Measurements from ENCODE around the gene TBC1D20.

TBC1D20 gene

DNA sequence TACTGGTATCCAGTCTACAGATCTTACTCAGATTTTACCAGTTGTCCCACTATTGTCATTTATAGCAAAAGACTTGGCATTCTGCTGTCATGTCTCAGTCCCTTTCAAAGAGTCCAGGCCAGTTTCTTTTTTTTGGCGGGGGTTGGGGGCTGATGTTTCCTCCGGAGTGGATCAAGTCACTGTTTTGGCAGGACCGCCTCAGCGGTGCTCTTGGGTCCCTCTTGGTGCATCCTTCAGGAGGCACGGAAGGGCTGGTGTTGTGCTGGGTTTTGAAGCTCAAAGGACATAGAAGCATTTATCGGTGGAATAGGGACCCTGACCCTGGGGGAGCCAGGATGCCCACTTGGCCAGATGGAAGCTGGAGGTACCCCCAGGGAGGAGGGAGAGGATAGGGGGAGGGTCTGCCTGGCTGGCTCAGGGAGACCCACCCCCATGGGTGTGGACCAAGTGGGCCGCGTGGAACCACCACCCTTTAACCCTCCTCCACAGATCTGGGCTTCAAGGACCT lies 43.4 kb downstream of the TBC1D20 start:
- no peak for DNase-seq

DNA sequence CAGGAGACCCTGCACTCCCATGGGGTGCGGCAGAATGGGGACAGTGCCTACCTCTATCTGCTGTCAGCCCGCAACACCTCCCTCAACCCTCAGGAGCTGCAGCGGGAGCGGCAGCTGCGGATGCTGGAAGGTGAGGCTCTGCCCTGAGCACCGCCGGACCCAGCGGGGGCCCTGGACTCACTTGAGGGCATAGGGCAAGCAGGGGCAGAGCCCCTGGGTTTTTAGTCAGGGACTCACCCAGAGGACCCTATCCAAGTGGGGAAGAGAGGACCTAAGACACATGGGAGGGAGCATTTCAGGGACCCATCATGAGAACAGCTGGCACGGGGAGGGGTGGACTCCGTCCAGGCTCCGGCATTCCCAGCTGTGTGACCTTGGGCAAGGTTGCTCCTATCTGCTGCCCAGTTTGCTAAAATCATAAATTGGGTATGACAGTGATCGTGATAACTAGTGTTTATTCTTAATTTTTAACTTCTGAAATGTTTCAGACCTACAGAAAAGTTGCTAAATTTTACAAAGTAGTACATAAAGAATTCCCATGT lies 44.5 kb downstream of the TBC1D20 start:
- DNase-seq, result no peak

DNA sequence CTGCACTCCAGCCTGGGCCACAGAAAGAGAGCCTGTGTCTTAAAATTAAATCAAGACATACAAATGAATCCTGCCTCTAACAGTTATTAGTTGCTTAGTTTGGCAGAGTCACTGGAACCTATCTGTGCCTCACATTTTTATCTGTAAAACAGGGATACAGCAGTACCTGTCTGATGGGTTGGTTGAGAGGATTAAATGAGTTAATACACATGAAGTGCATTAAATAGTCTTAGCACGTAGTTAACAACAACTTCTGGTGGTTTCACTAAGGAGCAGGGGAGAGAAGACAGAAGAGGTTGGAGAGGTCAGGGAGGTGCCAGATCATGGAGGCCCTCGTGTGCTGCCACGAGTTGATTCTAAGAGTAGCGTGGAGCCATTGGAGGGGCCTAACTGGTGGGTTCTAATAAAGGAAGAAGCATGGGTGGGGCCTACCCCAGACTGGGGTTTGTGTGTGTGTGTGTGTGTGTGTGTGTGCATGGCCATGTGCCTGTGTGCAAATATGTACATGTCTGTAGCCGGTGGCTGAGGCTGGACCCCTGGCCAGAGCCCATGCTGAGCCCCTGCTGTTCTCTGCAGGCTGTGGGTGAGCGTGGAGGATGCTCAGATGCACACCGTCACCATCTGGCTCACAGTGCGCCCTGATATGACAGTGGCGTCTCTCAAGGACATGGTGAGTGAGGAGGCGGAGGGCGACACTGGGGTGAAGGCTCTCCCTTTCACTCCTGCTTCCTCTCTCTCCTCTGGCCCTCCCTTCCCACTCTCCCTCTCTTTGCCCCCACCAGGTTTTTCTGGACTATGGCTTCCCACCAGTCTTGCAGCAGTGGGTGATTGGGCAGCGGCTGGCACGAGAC lies 45.2 kb downstream of the TBC1D20 start:
- DNase-seq, result no peak

DNA sequence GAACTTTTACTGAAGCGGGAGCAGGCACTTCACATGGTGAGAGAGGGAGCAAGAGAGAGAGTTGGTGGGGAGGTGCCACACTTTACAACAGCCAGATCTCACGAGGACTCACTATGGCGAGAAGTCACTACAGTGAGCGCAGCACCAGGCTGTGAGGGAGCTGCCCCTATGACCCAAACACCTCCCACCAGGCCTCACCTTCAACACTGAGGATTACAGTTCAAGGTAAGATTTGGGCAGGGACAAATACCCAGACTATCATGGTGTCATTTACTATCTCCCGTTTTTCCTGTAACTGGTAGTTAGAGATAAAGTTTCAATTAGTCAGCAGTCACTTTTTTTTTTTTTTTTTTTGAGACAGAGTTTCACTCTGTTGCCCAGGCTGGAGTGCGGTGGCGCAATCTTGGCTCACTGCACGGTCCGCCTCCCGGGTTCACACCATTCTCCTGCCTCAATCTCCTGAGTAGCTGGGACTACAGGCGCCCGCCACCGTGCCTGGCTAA lies 46.5 kb downstream of the TBC1D20 start:
- DNase-seq, result no peak

DNA sequence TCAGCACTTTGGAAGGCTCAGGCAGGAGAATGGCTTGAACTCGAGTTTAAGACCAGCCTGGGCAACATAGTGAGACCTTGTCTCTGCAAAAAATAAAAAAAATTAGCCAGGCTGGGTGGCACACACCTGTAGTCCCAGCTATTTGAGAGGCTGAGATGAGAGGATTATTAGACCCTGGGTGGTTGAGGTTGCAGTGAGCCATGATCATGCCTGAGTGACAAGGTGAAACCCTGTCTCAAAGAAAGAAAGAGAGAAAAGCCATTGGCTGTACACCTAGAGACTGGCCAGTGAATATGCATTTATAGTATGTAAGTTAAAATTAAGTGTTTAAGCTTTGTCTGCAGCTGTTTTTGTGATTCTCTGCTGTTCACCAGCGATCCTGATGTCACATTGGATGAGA lies 48.2 kb downstream of the TBC1D20 start:
- no peak for DNase-seq

DNA sequence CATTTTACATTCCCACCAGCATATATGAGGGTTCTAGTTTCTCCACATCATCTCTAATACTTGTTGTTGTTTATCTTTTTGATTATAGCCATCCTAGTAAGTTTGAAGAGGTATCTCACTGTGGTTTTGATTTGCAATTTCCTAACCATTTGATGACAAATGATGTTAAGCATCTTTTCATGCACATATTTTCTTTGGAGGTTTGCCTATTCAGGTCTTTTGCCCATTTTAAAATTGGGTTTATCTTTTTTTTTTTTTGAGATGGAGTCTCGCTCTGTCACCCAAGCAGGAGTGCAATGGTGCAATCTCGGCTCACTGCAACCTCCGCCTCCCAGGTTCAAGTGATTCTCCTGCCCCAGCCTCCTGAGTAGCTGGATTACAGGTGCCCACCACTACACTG lies 50.3 kb downstream of the TBC1D20 start:
- DNase-seq, result no peak

DNA sequence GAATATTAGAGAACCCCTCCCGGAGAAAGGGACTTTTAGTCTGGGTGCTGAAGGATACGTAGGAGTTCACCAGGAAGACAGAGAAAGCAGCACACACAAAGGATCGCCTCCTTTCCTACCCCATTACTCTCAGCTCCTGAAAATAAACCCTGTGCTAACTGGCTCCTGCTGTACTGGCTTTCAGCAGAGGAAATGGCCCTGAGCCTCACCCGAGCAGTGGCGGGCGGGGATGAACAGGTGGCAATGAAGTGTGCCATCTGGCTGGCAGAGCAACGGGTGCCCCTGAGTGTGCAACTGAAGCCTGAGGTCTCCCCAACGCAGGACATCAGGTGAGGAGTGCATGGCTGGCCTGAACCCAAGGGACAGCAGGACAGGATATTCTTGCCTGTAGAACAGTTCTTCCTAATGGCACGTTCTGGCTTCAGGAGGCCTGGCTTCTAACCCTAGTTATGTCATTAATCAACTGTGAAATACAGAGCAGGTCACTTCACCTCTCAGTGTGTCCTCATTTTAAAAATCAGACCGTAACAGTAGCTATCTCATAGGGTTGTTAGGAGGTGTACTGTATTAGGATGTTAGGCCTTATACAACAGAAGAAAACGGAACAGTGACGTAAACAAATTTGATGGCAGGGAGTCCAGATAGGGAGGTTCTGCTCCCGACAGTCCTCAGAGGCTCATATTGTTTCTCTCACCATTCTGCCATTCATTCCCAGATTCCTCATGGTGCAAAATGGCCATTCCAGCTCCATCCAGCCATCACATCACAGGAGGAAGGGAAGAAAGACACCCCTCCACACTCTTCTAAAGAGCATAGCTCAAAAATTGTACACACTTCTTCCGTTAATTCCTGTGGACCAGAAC lies 52.4 kb downstream of the TBC1D20 start:
- DNase-seq, result no peak

DNA sequence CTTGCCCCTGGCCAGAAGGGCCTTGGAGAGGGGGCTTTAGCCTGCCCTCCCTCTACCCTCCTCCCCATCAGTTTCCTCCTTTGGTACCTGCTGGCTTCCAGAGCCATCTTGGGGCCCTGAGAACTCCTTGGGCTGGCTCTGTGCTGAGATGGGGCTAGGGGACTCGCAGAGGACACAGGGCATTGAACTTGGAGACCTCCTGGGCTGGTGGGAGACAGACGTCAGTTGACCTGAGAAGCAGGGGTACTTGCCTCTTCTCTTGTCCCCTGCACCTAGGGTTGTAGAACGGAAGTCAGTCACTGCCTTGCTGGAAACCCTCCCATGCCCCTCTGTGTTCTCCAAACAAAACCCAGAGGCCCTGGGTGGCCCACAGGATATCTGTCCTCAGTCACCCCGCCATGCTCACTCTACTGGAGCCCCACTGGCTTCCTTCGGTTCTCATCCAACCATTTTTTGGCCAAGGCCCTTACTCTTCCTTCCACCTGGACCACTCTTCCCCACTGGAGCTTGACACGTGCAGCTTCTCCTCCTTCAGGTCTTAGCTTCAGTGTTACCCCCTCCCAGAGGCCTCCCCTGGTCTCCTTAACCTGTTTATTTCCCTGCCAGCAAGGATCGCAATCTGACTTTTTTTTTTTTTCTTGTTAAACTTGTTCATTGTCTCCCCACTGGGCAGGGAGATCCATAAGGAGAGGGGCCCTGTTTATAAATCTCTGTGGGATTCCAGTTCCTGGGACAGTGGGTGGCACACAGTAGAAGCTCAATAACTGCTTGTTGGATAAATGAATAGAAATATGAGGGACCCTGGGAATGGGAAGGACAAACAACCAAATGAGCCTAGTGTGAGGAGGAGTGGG lies 53.3 kb downstream of the TBC1D20 start:
- peak; percentile 24 for DNase-seq

DNA sequence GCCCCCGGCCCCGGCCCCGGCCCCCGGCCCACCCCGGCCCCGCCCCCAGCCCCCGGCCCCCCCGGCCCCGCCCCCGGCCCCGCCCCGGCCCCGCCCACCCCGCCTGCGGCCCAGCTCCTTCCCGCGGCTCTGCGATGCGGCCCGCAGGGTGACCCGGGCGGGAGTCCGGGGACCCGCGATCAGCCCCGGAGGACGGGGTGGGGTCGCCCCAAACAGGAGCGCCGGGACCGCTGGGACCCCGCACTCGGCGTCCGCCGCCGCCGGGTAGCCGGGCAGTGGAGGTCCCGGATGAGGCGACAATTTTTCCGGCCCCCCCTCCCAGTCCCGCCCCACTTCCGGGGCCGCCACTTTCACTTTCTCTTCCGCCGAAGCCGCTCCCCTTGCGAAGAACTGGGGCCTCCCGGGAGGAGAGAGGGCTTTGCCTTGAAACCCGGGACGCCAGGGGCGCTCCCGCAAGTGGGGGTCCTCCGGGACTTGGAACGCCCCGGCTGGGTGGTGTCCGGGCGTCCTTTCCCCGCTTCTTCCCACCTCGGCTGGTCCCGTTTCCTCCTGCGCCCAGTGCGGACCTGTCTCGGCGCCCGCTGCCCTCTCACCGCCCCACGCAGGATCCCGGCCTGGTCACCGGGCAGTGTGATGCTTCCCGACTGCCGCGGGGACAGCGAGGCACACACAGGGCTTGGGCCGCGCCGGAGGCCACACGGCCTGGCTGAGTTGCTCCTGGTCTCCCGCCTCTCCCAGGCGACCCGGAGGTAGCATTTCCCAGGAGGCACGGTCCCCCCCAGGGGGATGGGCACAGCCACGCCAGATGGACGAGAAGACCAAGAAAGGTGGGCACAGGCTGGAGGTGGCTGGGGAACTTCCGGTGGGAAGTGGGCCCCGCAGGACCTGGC lies 54.1 kb downstream of the TBC1D20 start, which contains the start of gene RBCK1:
Gene RBCK1 (plus strand): TSS at position 347 of the 890 bp plus-strand sequence. CDS start 459 bp downstream, at position 806.
- peak; percentile 86 for DNase-seq

DNA sequence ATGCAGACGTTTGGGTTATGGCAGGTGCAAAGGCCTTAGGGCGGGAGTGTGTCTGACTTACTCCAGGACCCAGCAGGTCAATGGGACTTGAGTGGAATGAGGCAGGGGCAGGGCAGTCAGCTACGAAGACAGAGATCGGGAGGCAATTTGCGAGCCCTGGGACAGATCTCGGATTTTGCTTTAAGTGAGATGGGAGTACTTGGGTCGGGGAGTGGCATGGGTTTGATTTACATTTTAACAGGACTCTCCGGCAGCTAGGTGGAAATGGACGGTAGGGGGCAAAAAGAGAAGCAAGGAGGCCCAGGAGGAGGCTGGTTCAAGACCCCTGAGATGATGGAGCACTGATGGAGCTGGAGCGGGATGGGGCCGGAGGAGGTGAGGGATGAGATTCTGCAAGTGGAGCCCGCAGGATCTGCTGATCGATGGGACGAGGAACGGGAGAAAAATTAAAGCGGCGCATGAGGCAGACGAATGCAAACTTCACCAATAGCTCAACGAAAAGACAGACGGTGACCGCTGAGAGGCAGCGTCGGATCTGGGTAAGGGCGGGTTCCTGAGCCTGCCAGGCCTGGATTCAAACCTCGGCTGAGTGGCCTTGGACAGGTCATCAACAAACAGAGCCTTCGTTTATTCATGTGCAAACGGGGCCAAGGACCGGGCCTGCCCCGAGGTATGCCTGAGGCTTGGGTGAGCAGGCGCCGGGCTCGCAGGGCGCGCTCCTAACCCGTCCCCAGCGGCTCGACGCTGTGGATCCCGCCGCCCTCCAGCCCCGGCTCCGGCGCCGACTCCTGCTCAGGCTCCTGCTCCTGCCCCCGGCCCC lies 55.0 kb downstream of the TBC1D20 start:
- peak; percentile 68 for DNase-seq

DNA sequence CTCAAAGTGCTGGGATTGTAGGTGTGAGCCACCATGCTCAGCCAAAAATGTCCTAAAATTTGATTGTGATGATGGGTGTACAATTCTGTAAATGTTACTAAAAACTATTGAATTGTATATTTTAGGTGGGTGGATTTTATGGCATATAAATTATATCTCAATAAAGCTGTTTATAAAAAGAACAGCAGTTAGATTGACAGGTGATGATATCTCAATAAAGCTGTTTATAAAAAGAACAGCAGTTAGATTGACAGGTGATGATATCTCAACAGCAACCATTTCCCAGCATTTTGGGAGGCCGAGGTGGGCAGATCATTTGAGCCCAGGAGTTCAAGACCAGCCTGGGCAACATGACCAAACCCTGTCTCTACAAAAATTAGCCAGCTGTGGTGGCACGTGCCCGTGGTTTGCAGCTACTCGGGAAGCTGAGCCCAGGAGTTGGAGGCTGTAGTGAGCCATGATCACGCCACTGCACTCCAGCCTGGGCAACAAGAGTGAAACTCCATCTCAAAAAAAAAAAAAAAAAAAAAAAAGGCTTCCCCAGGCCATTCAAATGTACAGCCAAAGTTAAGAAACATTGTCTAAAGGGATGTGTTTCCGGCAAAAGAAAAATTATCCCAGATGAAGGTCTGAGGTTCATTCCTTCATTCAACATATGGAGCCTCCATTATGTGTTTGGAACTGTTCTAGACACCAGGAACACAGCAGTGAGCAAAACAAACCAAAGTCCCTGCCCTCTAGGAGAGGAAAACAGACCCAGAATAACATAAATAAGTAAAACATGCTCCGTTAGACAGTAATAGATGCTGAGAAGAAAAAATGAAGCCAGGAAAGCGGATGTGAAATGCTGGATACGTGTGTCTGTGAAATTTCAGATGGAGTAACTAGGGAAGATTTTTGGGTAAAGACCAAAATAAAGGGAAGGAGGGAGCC lies 55.9 kb downstream of the TBC1D20 start:
- DNase-seq, result no peak

DNA sequence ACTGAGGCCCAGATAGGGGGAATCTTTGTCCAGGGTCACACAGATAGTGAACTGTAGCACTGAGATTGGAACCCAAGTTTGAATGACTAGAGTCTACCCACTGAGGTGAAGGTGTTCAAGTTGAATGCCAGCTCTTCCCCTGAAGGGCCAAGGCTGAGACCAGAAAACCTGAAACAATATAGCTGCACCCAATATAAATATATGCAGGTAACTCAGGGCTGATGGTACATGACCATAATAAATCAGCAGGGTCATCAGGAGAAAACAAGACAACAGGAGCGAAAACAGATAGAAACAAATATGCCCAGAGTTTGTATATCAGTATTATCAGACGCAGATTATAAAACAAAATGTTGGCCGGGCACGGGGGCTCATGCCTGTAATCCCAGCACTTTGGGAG lies 58.2 kb downstream of the TBC1D20 start:
- no peak for DNase-seq

DNA sequence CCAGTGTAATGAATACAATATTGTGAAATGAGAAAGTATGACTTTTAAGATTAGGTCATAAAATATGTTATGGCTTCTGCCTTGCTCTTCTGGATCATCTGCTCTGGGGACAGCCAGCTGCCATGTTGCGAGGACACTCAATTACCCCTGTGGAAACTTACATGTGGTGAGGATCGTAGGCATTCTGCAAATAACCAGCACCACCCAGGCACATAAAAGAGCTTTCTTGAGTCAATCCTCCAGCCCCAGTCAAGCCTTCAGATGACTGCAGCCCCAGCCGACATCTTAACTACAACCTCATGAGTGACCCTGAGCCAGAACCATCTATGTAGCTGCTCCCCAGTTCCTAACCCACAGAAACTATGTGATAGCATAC lies 58.8 kb downstream of the TBC1D20 start:
- no peak for DNase-seq

DNA sequence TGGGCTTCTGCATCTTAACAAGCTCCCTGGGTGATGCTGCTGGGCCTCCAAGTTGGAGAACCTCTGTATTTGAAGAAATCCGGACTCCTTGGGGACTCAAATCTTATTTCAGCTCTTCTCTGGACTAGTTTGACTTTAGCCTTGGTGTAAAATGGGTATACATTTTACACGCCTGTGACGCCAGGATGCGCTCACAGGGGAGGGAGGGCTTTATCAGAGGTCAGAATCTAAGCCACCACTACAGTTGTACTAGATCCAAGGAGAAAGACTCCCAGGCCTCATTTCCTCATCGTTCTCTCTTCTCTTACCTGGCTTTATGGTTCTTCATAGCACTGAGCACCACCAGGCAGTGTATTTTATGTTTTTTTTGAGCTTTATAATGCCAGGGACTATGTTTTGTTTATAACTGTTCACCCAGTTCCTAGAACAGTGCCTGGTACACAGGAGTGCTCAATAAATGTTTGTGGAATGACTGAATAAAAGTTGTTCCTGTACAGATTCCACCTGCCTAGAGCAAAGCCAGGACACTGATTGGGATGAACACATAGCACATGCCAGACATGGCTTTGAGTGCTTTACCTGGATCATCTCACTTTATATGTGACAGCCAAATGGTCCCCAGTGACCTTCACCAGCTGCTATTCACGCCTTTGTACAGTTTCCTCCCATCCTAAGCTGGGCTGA lies 59.3 kb downstream of the TBC1D20 start:
- DNase-seq, result no peak

DNA sequence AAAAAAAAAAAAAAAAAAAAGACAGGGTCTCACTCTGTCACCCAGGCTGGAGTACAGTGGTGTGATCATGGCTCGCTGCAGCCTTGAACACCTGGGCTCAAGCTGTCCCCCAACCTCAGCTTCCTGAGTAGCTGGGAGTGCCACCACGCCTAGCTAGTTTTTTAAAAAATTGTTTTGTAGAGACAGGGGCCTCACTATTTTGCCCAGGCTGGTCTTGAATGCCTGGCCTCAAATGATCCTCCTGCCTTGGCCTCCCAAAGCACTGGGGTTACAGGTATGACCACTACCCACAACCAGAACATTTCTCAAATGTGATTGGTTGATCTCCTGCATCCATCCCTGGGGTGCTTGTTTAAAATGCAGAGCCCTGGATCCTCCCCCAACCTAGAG lies 59.8 kb downstream of the TBC1D20 start:
- DNase-seq, result no peak

DNA sequence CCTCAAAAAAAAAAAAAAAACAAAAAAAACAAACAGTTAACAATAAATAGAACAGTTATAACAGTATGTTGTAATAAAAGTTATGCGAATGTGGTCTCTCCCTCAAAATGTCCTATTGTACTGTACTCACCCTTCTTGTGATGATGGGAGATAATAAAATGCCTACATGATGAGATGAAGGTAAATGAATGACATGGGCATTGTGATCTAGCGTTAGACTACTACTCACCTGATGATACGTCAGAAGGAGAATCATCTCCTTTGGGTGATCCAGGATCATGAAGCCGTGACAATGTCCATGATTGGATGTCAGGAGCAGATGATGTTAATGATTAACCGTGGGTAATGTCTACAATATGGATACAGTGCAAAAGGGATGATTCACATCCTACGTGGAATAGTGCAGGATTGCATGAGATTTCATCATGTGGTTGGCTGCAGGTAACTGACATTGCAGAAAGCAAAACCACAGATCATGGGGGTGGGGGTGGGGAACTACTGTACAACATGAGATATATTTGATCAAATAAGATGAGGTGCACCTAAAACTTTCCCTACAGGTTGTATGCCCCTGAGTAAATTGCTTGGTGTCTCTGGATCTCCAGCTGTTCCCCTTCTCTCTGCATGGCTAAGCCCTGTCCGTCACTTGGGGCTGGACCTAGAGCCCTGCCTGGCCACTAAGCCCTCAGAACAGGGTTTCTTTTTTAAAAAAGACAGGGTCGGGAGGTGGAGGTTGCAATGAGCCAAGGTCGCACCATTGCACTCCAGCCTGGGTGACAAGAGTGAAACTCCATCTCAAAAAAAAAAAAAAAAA lies 60.4 kb downstream of the TBC1D20 start:
- DNase-seq, result no peak

DNA sequence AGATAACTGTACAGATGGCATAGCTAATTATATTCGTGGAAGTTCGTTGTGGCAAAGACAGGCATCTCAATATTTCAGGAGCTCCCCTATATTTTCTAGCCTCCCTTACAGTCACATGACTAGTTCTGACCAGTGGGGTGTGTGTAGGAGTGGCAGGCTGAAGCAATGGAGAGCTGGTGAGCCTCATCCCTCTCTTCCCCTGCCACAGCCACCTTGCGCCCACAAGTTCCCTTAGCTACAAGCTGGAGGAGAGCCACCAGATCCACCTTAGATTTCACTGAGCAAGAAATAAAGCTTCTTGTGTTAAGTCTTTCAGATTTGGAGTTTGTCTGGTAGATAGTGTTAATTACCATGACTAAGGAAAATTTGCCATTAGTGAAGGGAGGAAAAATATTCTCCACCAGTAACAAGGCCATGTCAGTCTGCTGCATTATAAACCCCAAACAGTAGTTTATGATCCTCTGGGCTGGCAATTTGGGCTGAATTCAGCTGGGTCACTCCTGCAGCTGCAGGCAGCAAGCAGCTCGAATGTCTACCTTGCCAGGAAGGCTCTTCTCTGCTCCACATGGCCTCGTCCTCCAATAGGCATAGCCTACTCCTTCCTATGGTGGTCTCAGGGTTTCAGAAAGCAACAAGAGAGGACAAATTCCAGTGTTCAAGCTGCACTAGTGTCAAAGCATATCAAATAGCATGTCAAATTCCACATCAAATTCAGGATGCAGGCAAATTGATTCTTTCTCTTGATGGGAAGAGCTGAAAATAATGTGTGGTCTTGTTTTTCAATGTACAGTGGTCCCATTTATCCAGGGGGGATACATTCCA lies 61.7 kb downstream of the TBC1D20 start:
- DNase-seq, result no peak
